ENCODE measurements around the gene FAM171A2.

The FAM171A2 gene

DNA sequence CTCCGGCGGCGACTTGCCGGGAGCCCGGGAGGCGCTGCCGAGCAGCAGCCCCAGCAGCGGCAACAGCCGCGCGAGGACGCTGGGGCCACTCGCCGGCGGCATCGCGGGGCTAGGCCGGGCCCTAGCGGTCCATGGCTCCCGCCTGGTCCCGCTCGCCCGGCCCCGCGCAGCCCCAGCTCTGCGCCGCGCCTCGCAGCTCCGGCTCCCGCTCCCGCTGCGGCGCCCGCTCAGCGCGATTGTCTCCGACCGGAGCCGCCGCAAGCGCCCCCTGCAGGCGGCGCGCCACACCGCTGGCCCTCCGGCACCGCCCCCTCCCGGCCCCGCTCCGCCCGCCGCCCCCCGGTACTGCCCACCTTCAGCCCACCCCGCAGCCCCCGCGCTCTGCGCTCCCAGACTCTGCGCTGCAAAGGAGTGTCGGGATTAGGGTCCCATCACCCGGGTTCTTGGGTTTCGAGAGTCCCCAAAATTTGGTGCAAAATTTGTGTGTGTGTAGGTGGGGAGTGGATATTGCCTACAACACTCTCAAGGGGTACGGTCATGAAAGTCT lies at the start of gene FAM171A2:
Gene FAM171A2, minus strand, starts transcription at position 241 of the 547 bp plus-strand sequence. Its CDS starts 139 bp downstream, at position 102.
- H3K4me3 ChIP-seq (ENCODE audit: low read depth, low read length) = peak within 1 kb of the TSS; percentile 77
- peak; percentile 18; the same call in 1 of the 2 replicates for TF ChIP-seq CTCF (IDR thresholded peaks at IDR 0.05; ENCODE audit: low read depth, low read length)

GRCh38 chr17:44409309-44410028 lies 45.8 kb upstream of the FAM171A2 start:
- no peak for TF ChIP-seq CTCF (IDR thresholded peaks at IDR 0.05; ENCODE audit: low read depth, low read length)
- no peak overlapping the region for H3K4me3 ChIP-seq (ENCODE audit: low read depth, low read length)

DNA sequence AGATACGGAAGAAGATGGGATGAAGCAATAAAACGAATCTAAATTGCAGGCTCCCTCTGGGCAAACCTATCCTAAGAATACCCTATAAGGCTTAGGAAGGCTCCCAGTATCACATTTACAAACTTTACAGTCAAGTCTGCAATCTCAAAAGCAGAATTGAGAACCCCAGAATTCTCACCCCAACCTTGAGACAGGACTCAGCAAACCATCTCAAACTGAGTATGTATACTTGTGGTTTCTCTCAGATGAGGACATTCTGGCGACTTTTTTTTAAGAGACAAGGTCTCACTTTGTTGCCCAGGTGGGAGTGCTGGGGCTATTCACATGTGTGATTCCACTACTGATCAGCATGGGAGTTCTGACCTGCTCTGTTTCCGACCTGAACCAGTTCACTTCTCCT lies 45.1 kb upstream of the FAM171A2 start:
- H3K4me3 ChIP-seq (ENCODE audit: low read depth, low read length) = no peak overlapping the region
- no peak for TF ChIP-seq CTCF (IDR thresholded peaks at IDR 0.05; ENCODE audit: low read depth, low read length)

GRCh38 chr17:44402564-44403172 lies 39.0 kb upstream of the FAM171A2 start:
- no peak for TF ChIP-seq CTCF (IDR thresholded peaks at IDR 0.05; ENCODE audit: low read depth, low read length)
- H3K4me3 ChIP-seq (ENCODE audit: low read depth, low read length) = no peak overlapping the region

DNA sequence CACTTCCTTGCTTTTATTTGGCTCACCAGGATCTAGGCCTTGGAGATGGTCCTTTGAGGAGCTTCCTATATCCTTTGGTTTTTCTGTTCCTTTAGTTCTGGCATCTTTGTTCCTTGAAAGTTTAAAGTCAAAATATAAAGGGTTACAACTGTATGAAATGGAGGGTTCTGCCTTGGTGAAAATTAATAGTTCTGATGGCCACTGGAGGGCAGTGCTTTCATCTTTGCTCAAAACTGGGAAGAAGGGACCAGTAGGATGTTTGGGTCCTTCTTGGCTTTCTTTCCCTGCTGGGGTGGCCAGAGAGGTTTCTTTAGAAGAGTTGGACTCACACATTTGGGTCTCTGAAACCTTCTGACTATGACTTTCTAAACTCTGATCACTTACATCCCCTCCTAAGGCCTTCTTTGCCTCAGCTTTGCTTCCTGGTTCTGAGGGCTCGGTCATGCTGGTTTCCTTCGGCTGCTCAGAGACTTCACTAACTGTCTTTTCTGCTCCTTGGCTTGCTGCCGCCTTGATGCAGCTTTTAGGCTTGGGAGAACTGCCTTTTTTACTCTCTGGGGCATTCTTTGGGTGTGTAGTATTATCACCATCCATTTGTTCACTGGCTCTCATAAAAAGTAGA lies 36.7 kb upstream of the FAM171A2 start:
- no peak overlapping the region for H3K4me3 ChIP-seq (ENCODE audit: low read depth, low read length)
- peak; percentile 49 for TF ChIP-seq CTCF (IDR thresholded peaks at IDR 0.05; ENCODE audit: low read depth, low read length)

- no peak for TF ChIP-seq CTCF (IDR thresholded peaks at IDR 0.05; ENCODE audit: low read depth, low read length)
- no peak overlapping the region for H3K4me3 ChIP-seq (ENCODE audit: low read depth, low read length)
These were observed 35.3 kb upstream of the FAM171A2 start for GRCh38 chr17:44398692-44399691.
